OCI-LY7 (cell line): ENCODE results near the gene TMEM253. TPM values are rescaled to one million over a fixed set of nuclear protein-coding genes. Genes with fewer than 3 reads are reported as not detected.

Experiments
- BruUV-seq: library from RNA; stranded (reverse); fragments of 400-500 nt; replicated peaks from 2 replicates; lab custom pipeline; 2021; lab: Mats Ljungman, UMichigan
- CTCF ChIA-PET: fragments of 300-600 bp; sonication (Branson Sonifier 250); formaldehyde crosslinking; loops from one replicate; lab custom pipeline; 2022; ENCODE audit warnings: antibody characterized with exemption; ENCODE audit not compliant: unreplicated experiment; lab: Charles Lee
- POLR2A ChIA-PET: fragments of 300-600 bp; sonication (Branson Sonifier 250); formaldehyde crosslinking; loops from one replicate; lab custom pipeline; 2022; ENCODE audit warnings: antibody characterized with exemption; lab: Charles Lee
- DNase-seq: peaks from one replicate; pipeline ENCODE4 v3.0.0-alpha.2; 2015; ENCODE audit warnings: low spot score
- H2AFZ ChIP-seq: fragments of 200-600 bp; sonication (generic), shearing (Covaris generic); 2 replicates; pipeline ENCODE4 v1.6.1; 2014; ENCODE audit warnings: mild to moderate bottlenecking, antibody characterized with exemption, low read length, moderate library complexity
- H3K27ac ChIP-seq: fragments of 200-600 bp; sonication (generic); 2 replicates; pipeline ENCODE4 v1.5.1; 2014; ENCODE audit warnings: mixed run types, low read depth, mild to moderate bottlenecking, moderate library complexity, low read length, inconsistent platforms; ENCODE audit not compliant: poor library complexity, severe bottlenecking
- H3K36me3 ChIP-seq: fragments of 200-600 bp; sonication (generic); 2 replicates; pipeline ENCODE4 v1.6.1; 2014; ENCODE audit warnings: mild to moderate bottlenecking, antibody characterized with exemption, low read length, moderate library complexity, mixed read lengths; ENCODE audit not compliant: insufficient read depth
- H3K4me1 ChIP-seq: fragments of 200-600 bp; sonication (generic); 2 replicates; pipeline ENCODE4 v1.5.1; 2014; ENCODE audit warnings: mild to moderate bottlenecking, low read length; ENCODE audit not compliant: insufficient read depth, poor library complexity, severe bottlenecking
- H3K4me2 ChIP-seq: fragments of 200-600 bp; sonication (generic); 2 replicates; pipeline ENCODE4 v1.6.1; 2014; ENCODE audit warnings: mild to moderate bottlenecking, low read length
- H3K4me3 ChIP-seq: fragments of 200-600 bp; sonication (generic); 2 replicates; pipeline ENCODE4 v1.5.1; 2014; ENCODE audit warnings: mild to moderate bottlenecking, low read depth, low read length; ENCODE audit not compliant: poor library complexity, severe bottlenecking
- H3K79me2 ChIP-seq: fragments of 200-600 bp; sonication (generic); 2 replicates; pipeline ENCODE4 v1.6.1; 2016; ENCODE audit warnings: low read depth, mild to moderate bottlenecking, low read length, moderate library complexity, mixed read lengths; ENCODE audit not compliant: insufficient read depth
- H3K9me2 ChIP-seq: fragments of 200-600 bp; sonication (generic); 2 replicates; pipeline ENCODE4 v1.6.1; 2016; ENCODE audit warnings: mild to moderate bottlenecking, low read length, mixed read lengths; ENCODE audit not compliant: insufficient read depth
- H3K9me3 ChIP-seq: fragments of 200-600 bp; sonication (generic); 2 replicates; pipeline ENCODE4 v1.6.1; 2014; ENCODE audit warnings: mild to moderate bottlenecking, mixed run types, low read length, mixed read lengths
- H4K20me1 ChIP-seq: fragments of 200-600 bp; sonication (generic); 2 replicates; pipeline ENCODE4 v1.6.1; 2014; ENCODE audit warnings: mild to moderate bottlenecking, antibody characterized with exemption, low read length, moderate library complexity, mixed read lengths; ENCODE audit not compliant: insufficient read depth
- CTCF ChIP-seq: fragments of 200-600 bp; sonication (generic); conservative IDR thresholded peaks from 2 replicates; pipeline ENCODE4 v1.5.1; 2014; ENCODE audit warnings: mild to moderate bottlenecking, antibody characterized with exemption, low read length, moderate library complexity, mixed read lengths
- EZH2phosphoT487 ChIP-seq: fragments of 200-600 bp; sonication (generic); IDR thresholded peaks from 2 replicates; pipeline ENCODE4 v1.6.1; 2018; ENCODE audit warnings: low read depth, borderline replicate concordance, mild to moderate bottlenecking, mixed run types, antibody characterized with exemption, low read length, moderate library complexity, mixed read lengths
- intact Hi-C: fragments of 100-400 bp; cut with micrococcal nuclease; formaldehyde crosslinking; loops from one replicate; pipeline ENCODE4 v1.10.0; 2022; ENCODE audit not compliant: unreplicated experiment
- total RNA-seq, 2 experiments: library from RNA; depleted of rRNA in 1 of 2; stranded (reverse); fragments of >200 nt in 1 of 2; shearing (Covaris generic) in 1 of 2; gene quantifications; 2 replicates each; pipeline ENCODE4 v1.2.3, GENCODE V29; 2014 to 2022

Gene TMEM253
- total RNA-seq, 2 experiments from 2014 or later = 0.88 TPM; not detected in 1

- H3K27ac ChIP-seq = no peak overlapping the region
- peak; percentile 78 for DNase-seq
- BruUV-seq = no TSS peak
- ChIA-PET POLR2A (no interaction called here), CTCF (no interaction called here)
- peak overlapping the region; percentile 84 for H2AFZ ChIP-seq
- no peak overlapping the region for H3K4me3 ChIP-seq
- no peaks in the 10 kb centered on the region for H3K9me2 ChIP-seq
- no peaks in the 10 kb centered on the region for H3K9me3 ChIP-seq
- H4K20me1 ChIP-seq = no peaks in the 10 kb centered on the region
- intact Hi-C loops = loop anchor here (10.0 kb wide), 1 partner anchor 422 kb away; the partner anchor contains the start of genes ANG and RNASE4
- peaks cover 38% of the 10 kb centered on the region for H3K4me1 ChIP-seq
- TF ChIP-seq EZH2phosphoT487 = no peak
- TF ChIP-seq CTCF = peak; percentile 91
- peak overlapping the region; percentile 33 for H3K4me2 ChIP-seq
- no peaks in the 10 kb centered on the region for H3K79me2 ChIP-seq
- H3K36me3 ChIP-seq = no peaks in the 10 kb centered on the region
Observed at GRCh38 chr14:21106498-21107282, 5.8 kb downstream of the TMEM253 start.

- TF ChIP-seq CTCF = no peak
- TF ChIP-seq EZH2phosphoT487 = no peak
- no peaks in the 10 kb centered on the region for H3K36me3 ChIP-seq
- H2AFZ ChIP-seq = no peak overlapping the region
- H4K20me1 ChIP-seq = no peaks in the 10 kb centered on the region
- no peaks in the 10 kb centered on the region for H3K79me2 ChIP-seq
- CTCF ChIA-PET = no interaction called here
- no peak for DNase-seq
- H3K4me1 ChIP-seq = peaks cover 31% of the 10 kb centered on the region
- H3K9me3 ChIP-seq = no peaks in the 10 kb centered on the region
- POLR2A ChIA-PET = no interaction called here
- H3K4me2 ChIP-seq = no peak overlapping the region
- BruUV-seq = no TSS peak
- no peaks in the 10 kb centered on the region for H3K9me2 ChIP-seq
- H3K27ac ChIP-seq = no peak overlapping the region
- H3K4me3 ChIP-seq = no peak overlapping the region
- intact Hi-C loops = loop anchor here (10.0 kb wide), 1 partner anchor 423 kb away; the partner anchor contains the start of genes ANG and RNASE4
Observed at GRCh38 chr14:21107283-21107800, 6.5 kb downstream of the TMEM253 start.

- H3K4me2 ChIP-seq = peak overlapping the region; percentile 32; the same call in 1 of the 2 replicates
- TF ChIP-seq EZH2phosphoT487 (no peak), CTCF (no peak)
- CTCF ChIA-PET = interaction anchor here (1.0 kb wide), 1 partner anchor 94 kb away, joined by 3 read pairs; no protein-coding TSS in a partner anchor
- no peaks in the 10 kb centered on the region for H4K20me1 ChIP-seq
- no peak overlapping the region for H3K27ac ChIP-seq
- no peaks in the 10 kb centered on the region for H3K9me2 ChIP-seq
- peaks cover 23% of the 10 kb centered on the region for H3K4me1 ChIP-seq
- POLR2A ChIA-PET = interaction anchor here (0.6 to 0.7 kb wide), 3 partner anchors 572 to 743 kb away, joined by 3 to 4 read pairs (median 4); no protein-coding TSS in a partner anchor
- H3K36me3 ChIP-seq = no peaks in the 10 kb centered on the region
- H3K9me3 ChIP-seq = no peaks in the 10 kb centered on the region
- no peak overlapping the region for H3K4me3 ChIP-seq
- H3K79me2 ChIP-seq = no peaks in the 10 kb centered on the region
- intact Hi-C loops = loop anchor here (10.0 kb wide), 1 partner anchor 424 kb away; the partner anchor contains the start of genes ANG and RNASE4
- no peak overlapping the region for H2AFZ ChIP-seq
- no TSS peak for BruUV-seq
- no peak for DNase-seq
Observed at GRCh38 chr14:21108791-21109190, 7.9 kb downstream of the TMEM253 start.
